GM19452 (cell line): ENCODE results near the gene TANC2.
"Not testable (repeated sequence)": the region's sequence is repeated elsewhere in the genome, so short reads cannot be mapped to it uniquely, and the experiment has no call there.

Experiments
- ATAC-seq: cut with Tn5 transposase; IDR thresholded peaks from one replicate; pipeline ENCODE4 v1.9.1; 2021; ENCODE audit not compliant: unreplicated experiment

Gene TANC2

DNA sequence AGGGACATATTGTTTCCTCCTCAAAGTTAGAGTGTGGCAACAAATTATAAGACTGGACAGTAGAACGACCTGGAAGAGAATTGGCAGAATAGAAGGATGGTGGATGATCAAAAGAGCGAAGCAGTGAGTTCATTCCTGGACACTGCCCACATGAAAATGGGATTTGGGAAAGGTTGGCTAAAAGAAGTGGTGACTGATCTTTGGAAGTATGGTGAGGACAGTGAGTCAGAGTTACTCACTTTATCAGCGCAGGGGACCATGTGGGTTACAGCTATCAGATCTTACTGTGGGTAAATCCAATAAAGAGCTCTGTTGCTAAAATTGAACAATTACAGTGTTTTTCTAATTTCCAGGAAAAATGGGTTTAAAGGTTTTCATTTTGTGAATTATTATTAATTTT, 2.7 kb upstream of the TANC2 start:
- no peak for ATAC-seq

DNA sequence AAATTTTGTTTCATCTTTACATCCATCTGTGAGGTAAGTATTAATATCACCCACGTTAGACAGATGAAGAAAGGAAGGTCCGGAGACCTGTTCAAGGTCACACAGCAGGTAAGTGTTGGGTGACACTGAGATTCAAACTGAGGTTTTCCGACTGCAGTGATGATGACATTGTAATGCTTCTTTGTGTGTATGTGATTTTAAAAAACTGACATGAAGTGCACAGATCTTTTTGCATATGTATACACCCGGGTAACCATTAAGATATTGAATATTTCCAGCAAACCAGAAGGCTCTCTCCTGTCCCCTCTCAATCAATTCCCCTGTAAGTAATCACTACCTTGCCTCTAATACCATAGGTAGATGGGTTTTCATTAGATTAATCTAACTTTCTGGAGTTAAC, 1.5 kb upstream of the TANC2 start:
- no peak for ATAC-seq

DNA sequence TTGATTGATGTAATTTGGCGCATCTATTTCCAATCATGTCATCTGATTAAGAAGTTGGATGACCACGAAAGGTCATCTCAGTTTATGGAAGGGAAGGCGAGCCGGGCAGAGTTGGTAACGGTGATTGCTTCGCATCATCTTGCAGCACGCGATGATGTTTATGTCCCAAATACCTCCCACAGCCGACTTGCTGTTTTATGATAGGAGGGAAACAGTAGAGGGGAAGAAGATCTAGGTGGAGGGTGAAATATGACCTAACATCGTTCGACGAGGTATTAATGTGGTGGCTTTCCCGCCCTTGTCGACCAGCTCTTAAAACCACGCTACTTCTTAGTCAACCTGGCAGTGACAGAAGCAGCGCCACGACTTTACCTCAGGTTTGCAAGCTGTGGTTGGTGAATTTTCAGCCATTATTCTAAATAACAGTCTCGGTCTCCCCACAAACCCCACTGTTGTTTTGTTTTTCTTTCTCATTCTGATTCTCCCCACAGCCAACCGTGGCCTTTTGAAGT, 805 bp upstream of the TANC2 start:
- ATAC-seq = no peak

GRCh38 chr17:62966426-62967204, 580 bp downstream of the TANC2 start:
- no peak for ATAC-seq

DNA sequence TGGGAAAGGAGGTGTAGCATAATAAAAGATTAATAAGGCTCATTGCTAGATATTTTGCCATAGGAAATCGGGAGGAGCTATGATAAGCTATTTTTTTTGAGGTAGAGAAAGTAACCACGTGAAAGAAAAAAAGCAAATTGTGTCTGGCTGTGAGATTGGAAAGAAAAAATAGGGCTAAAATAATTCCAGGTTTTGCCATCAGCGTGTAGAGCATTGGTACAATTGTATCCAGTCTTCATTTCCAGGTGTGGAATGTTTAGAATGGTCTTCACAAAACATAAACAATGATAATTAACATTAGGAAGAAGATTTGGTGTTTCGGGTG, 1.1 kb downstream of the TANC2 start:
- no peak for ATAC-seq

- peak; percentile 60 for ATAC-seq
Observed at GRCh38 chr17:62968445-62968923, 2.4 kb downstream of the TANC2 start.

GRCh38 chr17:62970610-62971009, 4.6 kb downstream of the TANC2 start:
- no peak for ATAC-seq

DNA sequence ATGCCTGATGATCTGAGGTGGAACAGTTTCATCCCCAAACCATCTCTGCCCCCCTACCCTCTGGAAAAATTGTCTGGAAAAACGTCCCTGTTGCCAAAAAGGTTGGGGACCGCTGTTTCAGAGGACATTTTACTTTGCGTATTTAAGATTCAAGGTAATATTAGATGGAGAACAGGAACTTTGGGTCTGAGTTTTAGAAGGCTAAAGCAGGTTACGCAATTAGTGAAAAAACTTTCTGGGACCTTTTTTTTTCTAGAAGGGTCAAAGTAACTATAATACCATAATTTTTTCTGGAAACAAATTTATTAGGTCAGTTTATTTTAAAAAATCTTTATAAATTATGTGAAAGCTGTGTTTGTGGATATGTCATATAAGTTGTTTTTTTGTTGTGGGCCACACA, 5.8 kb downstream of the TANC2 start:
- ATAC-seq = no peak

- ATAC-seq = no peak
Observed at GRCh38 chr17:62974788-62975187, 8.8 kb downstream of the TANC2 start.

DNA sequence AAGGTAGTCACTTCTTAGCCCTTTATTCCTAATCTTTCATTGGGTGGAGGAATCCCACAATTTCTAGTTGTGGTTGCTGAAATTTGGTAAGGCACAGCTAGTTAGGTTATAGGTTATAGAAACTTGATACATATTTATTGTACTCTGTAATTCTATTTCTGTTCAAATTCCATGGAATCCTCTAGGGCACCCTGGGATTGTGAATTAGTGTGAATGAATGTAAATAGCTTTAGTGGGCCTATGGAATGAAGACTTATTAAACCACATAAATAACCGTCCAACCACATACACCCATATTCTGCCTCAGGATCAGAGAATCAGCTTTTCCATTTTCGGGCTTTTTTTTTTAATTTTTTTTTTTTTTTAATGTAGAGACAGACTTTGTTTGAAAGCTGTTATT, 9.2 kb downstream of the TANC2 start:
- no peak for ATAC-seq

- not testable (repeated sequence) for ATAC-seq
Observed at GRCh38 chr17:62976643-62977231, 10.7 kb downstream of the TANC2 start.

GRCh38 chr17:62980842-62981241, 14.8 kb downstream of the TANC2 start:
- ATAC-seq = no peak

DNA sequence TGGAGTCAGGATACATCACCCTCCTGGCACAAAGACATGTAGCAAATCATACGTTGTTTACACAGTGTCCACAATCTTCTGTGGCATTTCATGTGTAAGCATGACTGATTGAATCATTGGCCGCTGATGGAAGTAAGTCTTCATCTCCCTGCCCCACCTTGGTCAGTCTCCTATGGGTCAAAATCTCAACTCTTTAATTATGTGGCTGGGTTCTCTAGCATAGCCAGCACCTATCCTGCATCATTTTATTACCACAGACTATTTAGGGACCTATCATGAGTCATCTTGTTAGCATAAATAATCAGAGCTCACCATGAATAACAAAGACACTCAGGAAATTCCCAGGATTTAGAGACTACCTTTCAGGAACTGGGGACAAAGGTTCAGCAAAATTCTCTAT, 15.9 kb downstream of the TANC2 start:
- ATAC-seq = no peak

GRCh38 chr17:62984801-62985200, 18.8 kb downstream of the TANC2 start:
- ATAC-seq = no peak

- no peak for ATAC-seq
Observed at GRCh38 chr17:62986549-62986948, 20.5 kb downstream of the TANC2 start.

DNA sequence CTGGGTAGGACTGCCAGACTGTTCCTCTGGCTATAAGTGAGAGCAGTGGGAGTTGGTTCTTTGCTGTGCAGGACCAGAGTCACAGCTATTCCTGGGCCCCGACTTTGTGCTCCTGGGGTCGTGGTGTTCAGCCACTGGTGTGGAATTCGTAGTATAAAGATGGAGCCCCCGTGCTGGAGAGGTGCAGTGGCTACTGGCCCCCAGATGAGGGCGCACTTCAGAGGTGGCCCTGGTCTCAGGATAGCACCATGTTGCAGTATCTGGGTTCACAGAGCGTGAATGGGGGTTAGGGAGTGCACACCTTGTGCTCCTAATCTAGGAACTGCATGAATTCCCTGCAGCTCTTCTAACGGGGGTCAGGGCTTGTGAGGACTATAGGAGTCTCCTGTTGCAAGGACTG, 21.1 kb downstream of the TANC2 start:
- ATAC-seq = no peak

DNA sequence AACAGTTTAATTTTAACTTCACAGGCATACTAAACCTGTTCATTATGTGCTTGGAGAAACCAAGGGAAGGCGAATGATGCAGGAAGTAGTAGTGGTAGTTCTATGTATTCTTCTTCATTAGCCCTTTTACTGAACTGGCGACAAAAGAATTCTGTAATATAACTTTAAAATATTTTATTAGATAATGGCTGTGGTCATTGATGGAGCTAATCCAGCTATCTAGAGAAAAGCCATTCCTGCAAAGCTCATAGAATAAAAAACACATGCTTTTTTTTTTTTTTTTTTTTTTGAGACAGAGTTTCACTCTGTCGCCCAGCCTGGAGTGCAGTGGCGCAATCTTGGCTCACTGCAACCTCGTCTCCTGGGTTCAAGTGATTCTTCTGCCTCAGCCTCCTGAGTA, 23.5 kb downstream of the TANC2 start:
- ATAC-seq = no peak

- no peak for ATAC-seq
Observed at GRCh38 chr17:62994931-62995330, 28.9 kb downstream of the TANC2 start.

DNA sequence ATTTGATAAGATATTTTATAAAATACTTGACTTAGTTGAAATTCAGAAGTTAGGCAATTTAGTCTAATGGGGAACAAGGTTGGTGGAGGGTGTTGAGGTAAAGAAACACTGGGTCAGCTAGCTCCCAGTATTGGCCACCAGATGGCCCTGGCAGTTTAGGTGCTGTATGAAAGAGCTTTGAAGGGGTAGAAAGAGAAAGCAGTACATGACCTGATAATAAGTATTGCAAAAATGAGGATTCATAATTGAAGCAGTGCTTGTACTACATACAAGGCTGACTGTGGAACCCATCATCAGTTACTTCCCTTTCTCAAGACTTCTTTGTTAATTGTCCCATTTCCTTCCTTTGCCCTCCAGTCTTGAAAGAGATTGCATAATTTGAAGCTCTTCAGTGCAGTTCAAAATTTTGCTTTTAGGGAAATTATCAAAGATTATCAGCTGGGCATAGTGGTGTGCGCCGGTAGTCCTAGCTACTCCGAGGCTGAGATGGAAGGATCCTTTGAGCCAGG, 29.4 kb downstream of the TANC2 start:
- ATAC-seq = no peak

DNA sequence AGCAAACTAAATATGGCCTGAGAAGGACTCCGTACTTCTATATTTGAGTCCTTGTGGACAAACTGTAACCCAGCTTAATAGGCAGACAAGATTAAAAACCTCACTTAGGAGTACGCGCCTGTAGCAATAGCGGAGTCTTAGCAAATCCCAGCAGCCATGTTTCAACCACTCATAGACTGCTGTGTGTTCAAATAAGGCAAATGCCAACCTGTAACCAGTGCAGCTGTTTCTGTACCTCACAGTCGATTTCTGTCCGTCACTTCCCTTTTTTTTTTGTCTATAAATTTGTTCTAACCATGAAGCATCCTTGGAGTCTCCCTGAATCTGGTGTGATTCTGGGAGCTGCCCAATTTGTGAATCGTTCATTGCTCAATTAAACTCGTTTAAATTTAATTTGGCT, 30.2 kb downstream of the TANC2 start:
- ATAC-seq = no peak

GRCh38 chr17:62998166-62998565, 32.1 kb downstream of the TANC2 start:
- ATAC-seq = no peak

GRCh38 chr17:62998665-62999393, 32.8 kb downstream of the TANC2 start:
- ATAC-seq = no peak
